HepG2 (cell line): Measurements from ENCODE around the gene MIA2. TPM values are rescaled to one million over a fixed set of nuclear protein-coding genes. Genes with fewer than 3 reads are reported as not detected.

Source experiments
- CBX5 ChIP-seq: sonication (generic); formaldehyde crosslinking; IDR thresholded peaks from 2 replicates; pipeline ENCODE4 v1.4.0; 2020; ENCODE audit warnings: missing genetic modification reagents, borderline replicate concordance
- CCAR2 ChIP-seq: fragments of 200-400 bp; formaldehyde crosslinking; optimal IDR thresholded peaks from 2 replicates; pipeline ENCODE3; 2018; ENCODE audit warnings: low read depth, mild to moderate bottlenecking, low read length, moderate library complexity
- ELF3 ChIP-seq: IDR thresholded peaks from 2 replicates; pipeline ENCODE4 v1.6.1; 2016; ENCODE audit warnings: missing genetic modification reagents, missing compliant biosample characterization
- KDM1A ChIP-seq: IDR thresholded peaks from 2 replicates; pipeline ENCODE4 v1.6.1; 2016; ENCODE audit warnings: missing compliant biosample characterization
- KDM5B ChIP-seq: sonication (generic); formaldehyde crosslinking; IDR thresholded peaks from 2 replicates; pipeline ENCODE4 v1.4.0; 2020; ENCODE audit warnings: missing genetic modification reagents, mild to moderate bottlenecking, borderline replicate concordance
- KLF16 ChIP-seq, 2 experiments: sonication (generic) in 1 of 2; formaldehyde crosslinking in 1 of 2; IDR thresholded peaks; 2 replicates each; pipeline versions ENCODE4 v1.6.1 to v1.8.0; 2016 to 2023; ENCODE audit warnings: missing genetic modification reagents in 2 of 2, missing compliant biosample characterization in 1 of 2
- SRF ChIP-seq: IDR thresholded peaks from 2 replicates; pipeline ENCODE4 v1.6.1; 2011; ENCODE audit warnings: mild to moderate bottlenecking, low read depth, low read length, moderate library complexity
- TEF ChIP-seq: sonication (generic); formaldehyde crosslinking; IDR thresholded peaks from 2 replicates; pipeline ENCODE4 v1.5.0; 2020; ENCODE audit warnings: missing genetic modification reagents
- ZNF12 ChIP-seq: sonication (generic); formaldehyde crosslinking; IDR thresholded peaks from 2 replicates; pipeline ENCODE4 v1.5.0; 2020; ENCODE audit warnings: missing genetic modification reagents
- ZNF136 ChIP-seq: sonication (generic); formaldehyde crosslinking; IDR thresholded peaks from 2 replicates; pipeline ENCODE4 v1.8.1; 2022; ENCODE audit warnings: low read depth, mild to moderate bottlenecking, moderate library complexity, missing genetic modification reagents
- ZNF318 ChIP-seq: sonication (generic); formaldehyde crosslinking; IDR thresholded peaks from 2 replicates; pipeline ENCODE4 v1.4.0; 2020; ENCODE audit warnings: mild to moderate bottlenecking, missing genetic modification reagents
- ZNF331 ChIP-seq: sonication (generic); formaldehyde crosslinking; IDR thresholded peaks from 2 replicates; pipeline ENCODE4 v1.4.0; 2020; ENCODE audit warnings: missing genetic modification reagents
- ZNF646 ChIP-seq: sonication (generic); formaldehyde crosslinking; IDR thresholded peaks from 2 replicates; pipeline ENCODE4 v1.9.0; 2021; ENCODE audit warnings: mild to moderate bottlenecking, missing genetic modification reagents
- polyA plus RNA-seq, 8 experiments: library from polyadenylated mRNA; depleted of rRNA in 3 of 8; stranded (reverse) in 7 of 8; unstranded in 1 of 8; fragments of >200 nt; fragmentation: Illumina TruSeq in 4 of 8; extraction: Trizol in 4 of 8; gene quantifications; 2 replicates each; pipeline versions ENCODE4 v1.2.1 to v1.2.3, GENCODE V29; 2011 to 2016; ENCODE audit warnings: low read depth in 4 of 8, missing spikeins in 1 of 8, mixed read lengths in 1 of 8; ENCODE audit not compliant: insufficient read depth in 1 of 8
- total RNA-seq, 5 experiments: library from RNA; depleted of rRNA; stranded (reverse); fragments of >200 nt; fragmentation: Illumina TruSeq; extraction: Trizol; gene quantifications; 2 replicates each; pipeline ENCODE4 v1.2.3, GENCODE V29; 2016; ENCODE audit warnings: low read depth in 1 of 5

Gene MIA2
- total and polyA plus RNA-seq, 2 of the 13 experiments (the other 11 are each of a cell fraction or from before 2014, with no cell fraction given): 134 to 158 TPM

- TF ChIP-seq ZNF318 (CRISPR knock-in tag) (0 out of 2 replicates have a peak, but pooled peaks have one; percentile 15), TEF (peak; percentile 4; the same call in 1 of the 2 replicates), CBX5 (CRISPR knock-in tag) (peak; percentile 98), ELF3 (CRISPR knock-in tag) (peak; percentile 97), ZNF646 (no peak), CCAR2 (peak; percentile 46), ZNF331 (peak; percentile 86), KDM1A (CRISPR knock-in tag) (peak; percentile 49; the same call in 1 of the 2 replicates), ZNF12 (CRISPR knock-in tag) (peak; percentile 44), KLF16 (CRISPR knock-in tag; IDR thresholded peaks at IDR 0.05) (peak; percentile 62 to 90; a peak in 3 of 4 replicates), KDM5B (CRISPR knock-in tag) (peak; percentile 85; the same call in 1 of the 2 replicates), ZNF136 (CRISPR knock-in tag) (peak; percentile 65; the same call in 1 of the 2 replicates), SRF (no peak)
Observed at GRCh38 chr14:39432619-39433451, 199.1 kb downstream of the MIA2 start (continued).
